SH-SY5Y (cell line): ENCODE data around the gene PCDHGA1.

Experiments
- GATA2 ChIP-seq: IDR thresholded peaks from 2 replicates; pipeline ENCODE4 v1.6.1; 2011; ENCODE audit warnings: mild to moderate bottlenecking, low read depth, low read length
- GATA3 ChIP-seq: IDR thresholded peaks from 2 replicates; pipeline ENCODE4 v1.6.1; 2011; ENCODE audit warnings: low read depth, mild to moderate bottlenecking, low read length, moderate library complexity

GRCh38 chr5:141513627-141514329 lies 183.5 kb downstream of the PCDHGA1 start:
- TF ChIP-seq GATA2 (peak; percentile 10; the same call in 1 of the 2 replicates), GATA3 (no peak)
